Measurements from ENCODE around the gene LRP8.

GRCh38 chr1:53368314-53369033 is 40.6 kb upstream of the LRP8 start:
- no peak for TF ChIP-seq CTCF (IDR thresholded peaks at IDR 0.05; ENCODE audit: insufficient read depth, low read depth, low read length)
- no peak for TF ChIP-seq EZH2 (IDR thresholded peaks at IDR 0.05; ENCODE audit: insufficient read depth, low read length)

All from astrocyte (in vitro differentiated cells and primary cell).